ENCODE measurements around the gene UTS2R.
"Not testable (repeated sequence)": the region's sequence is repeated elsewhere in the genome, so short reads cannot be mapped to it uniquely, and the experiment has no call there.

The UTS2R gene

DNA sequence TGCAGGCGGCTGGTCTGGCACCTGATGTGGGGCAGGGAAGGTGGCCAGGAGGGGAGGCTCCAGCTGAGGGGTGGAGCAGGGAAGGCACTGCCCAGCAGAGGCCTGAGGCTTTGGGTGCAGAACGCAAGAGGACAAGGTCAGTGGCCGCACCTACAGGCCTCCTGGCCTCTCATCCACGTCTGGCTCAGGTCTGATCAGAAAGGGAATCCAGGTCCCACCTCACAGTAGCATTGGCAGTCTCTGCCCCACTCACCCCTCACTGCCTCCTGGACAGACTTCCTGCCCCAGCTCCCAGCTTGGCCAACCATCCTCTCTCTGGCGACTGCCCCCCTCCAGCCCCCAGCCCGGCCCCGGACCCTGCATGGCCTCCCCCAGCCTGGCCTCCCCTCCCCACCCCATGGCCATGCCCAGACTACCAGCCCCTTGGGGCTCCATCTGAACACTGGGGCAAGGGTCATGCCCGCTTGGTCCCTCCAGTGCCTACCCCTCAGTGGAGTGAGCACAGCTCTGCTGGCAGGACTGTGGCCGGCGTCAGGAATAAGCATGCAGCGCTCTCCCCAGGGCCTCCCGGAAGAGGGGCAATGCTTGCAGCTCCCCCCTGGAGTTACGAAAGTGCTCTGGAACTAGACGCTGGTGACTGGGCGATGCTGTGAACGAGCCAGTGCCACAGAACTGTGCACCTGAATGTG, 4.6 kb downstream of the UTS2R start:
- Histone ChIP-seq H3K4me1 (ENCODE audit: control insufficient read depth, insufficient read depth, low read length) (no peaks in the 10 kb centered on the region), H3K9me3 (ENCODE audit: control insufficient read depth, insufficient read depth, low read depth, low read length) (no peaks in the 10 kb centered on the region), H3K27ac (ENCODE audit: extremely low read depth, low read depth, low read length) (no peak overlapping the region), H3K4me3 (ENCODE audit: low read depth, low read length) (no peak overlapping the region), H3K36me3 (ENCODE audit: control insufficient read depth in 2 of 2, insufficient read depth in 1 of 2, low read length in 2 of 2) (no peaks in the 10 kb centered on the region)
- ChIA-PET CTCF (no interaction called here), POLR2A (no interaction called here)
- TF ChIP-seq ZNF600 (tag by site-specific recombination; IDR thresholded peaks at IDR 0.05) (peak; percentile 44; the same call in 1 of the 2 replicates), ZNF211 (tag by site-specific recombination; IDR thresholded peaks at IDR 0.05; ENCODE audit: low read depth) (no peak)

GRCh38 chr17:82377294-82377693, 5.7 kb downstream of the UTS2R start:
- H3K4me1 ChIP-seq (ENCODE audit: control insufficient read depth, insufficient read depth, low read length); POLR2A ChIA-PET; H3K4me3 ChIP-seq (ENCODE audit: low read depth, low read length); H3K27ac ChIP-seq (ENCODE audit: extremely low read depth, low read depth, low read length); CTCF ChIA-PET; H3K36me3 ChIP-seq (ENCODE audit: control insufficient read depth in 2 of 2, insufficient read depth in 1 of 2, low read length in 2 of 2); H3K9me3 ChIP-seq (ENCODE audit: control insufficient read depth, insufficient read depth, low read depth, low read length): not testable (repeated sequence)

DNA sequence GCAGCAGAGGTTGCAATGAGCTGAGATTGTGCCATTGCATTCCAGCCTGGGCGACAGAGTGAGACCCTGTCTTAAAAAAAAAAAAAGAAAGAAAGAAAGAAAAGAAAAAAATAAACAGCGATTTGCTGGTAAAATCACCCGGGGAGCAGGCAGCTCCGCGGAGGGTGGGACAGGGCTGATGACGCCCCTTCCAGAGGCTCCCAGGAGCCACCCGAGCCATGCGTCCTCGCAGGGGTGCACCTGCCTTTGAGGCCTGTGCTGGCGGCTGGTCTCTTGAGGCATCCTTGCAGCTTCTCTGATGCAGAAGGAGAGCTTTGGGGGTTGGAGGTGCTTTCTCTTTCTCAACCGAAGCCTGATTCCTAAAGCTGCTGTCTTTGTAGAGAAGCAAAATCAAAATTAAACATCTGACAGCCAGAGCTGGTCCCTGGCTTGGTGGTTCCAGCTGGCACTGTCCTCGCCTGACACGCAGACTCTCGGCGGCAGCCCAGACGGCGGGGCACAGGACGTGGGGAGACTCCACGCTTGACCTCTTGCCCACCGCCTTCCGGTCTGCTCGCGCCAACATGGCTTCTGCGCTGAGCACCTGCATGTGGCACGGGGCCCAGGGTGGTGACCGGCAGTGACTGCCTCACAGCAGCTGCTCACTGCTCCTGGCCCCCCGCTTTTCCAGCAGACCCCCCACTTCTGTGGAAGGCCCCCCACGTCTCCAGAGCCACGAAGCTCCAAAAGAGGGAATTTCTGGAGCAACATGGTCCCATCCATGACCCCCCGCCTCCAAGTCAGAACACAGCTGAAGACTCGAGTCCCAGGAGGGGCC, 6.6 kb downstream of the UTS2R start:
- no peaks in the 10 kb centered on the region for H3K4me1 ChIP-seq (ENCODE audit: control insufficient read depth, insufficient read depth, low read length)
- H3K9me3 ChIP-seq (ENCODE audit: control insufficient read depth, insufficient read depth, low read depth, low read length), result no peaks in the 10 kb centered on the region
- ChIA-PET POLR2A (interaction anchor here (0.9 kb wide), 1 partner anchor 34 kb away, joined by 3 read pairs; no protein-coding TSS in a partner anchor), CTCF (interaction anchor here (0.7 kb wide), 1 partner anchor 12 kb away, joined by 3 read pairs; no protein-coding TSS in a partner anchor)
- H3K27ac ChIP-seq (ENCODE audit: extremely low read depth, low read depth, low read length), result no peak overlapping the region
- H3K36me3 ChIP-seq (ENCODE audit: control insufficient read depth in 2 of 2, insufficient read depth in 1 of 2, low read length in 2 of 2), result no peaks in the 10 kb centered on the region
- no peak overlapping the region for H3K4me3 ChIP-seq (ENCODE audit: low read depth, low read length)
- no peak for TF ChIP-seq ZNF585B (tag by site-specific recombination; IDR thresholded peaks at IDR 0.05)
- no peak for TF ChIP-seq ZNF184 (tag by site-specific recombination; IDR thresholded peaks at IDR 0.05)
- no peak for TF ChIP-seq ZNF24 (tag by site-specific recombination; IDR thresholded peaks at IDR 0.05)
- no peak for TF ChIP-seq KLF10 (tag by site-specific recombination; IDR thresholded peaks at IDR 0.05)
- no peak for TF ChIP-seq ZNF266 (tag by site-specific recombination; IDR thresholded peaks at IDR 0.05; ENCODE audit: low read depth)
- no peak for TF ChIP-seq ZNF354C (tag by site-specific recombination; IDR thresholded peaks at IDR 0.05; ENCODE audit: borderline replicate concordance, low read depth)
- no peak for TF ChIP-seq ZNF223 (tag by site-specific recombination; IDR thresholded peaks at IDR 0.05)
- no peak for TF ChIP-seq ZNF221 (tag by site-specific recombination; IDR thresholded peaks at IDR 0.05; ENCODE audit: borderline replicate concordance)
- no peak for TF ChIP-seq ZNF488 (tag by site-specific recombination; IDR thresholded peaks at IDR 0.05)
- TF ChIP-seq, protein P1, sequence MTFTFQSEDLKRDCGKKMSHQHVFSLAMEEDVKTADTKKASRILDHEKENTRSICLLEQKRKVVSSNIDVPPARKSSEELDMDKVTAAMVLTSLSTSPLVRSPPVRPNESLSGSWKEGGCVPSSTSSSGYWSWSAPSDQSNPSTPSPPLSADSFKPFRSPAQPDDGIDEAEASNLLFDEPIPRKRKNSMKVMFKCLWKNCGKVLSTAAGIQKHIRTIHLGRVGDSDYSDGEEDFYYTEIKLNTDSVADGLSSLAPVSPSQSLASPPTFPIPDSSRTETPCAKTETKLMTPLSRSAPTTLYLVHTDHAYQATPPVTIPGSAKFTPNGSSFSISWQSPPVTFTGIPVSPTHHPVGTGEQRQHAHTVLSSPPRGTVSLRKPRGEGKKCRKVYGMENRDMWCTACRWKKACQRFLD (tag by site-specific recombination; IDR thresholded peaks at IDR 0.05), result no peak
- no peak for TF ChIP-seq ZNF19 (tag by site-specific recombination; IDR thresholded peaks at IDR 0.05; ENCODE audit: low read depth)
- no peak for TF ChIP-seq ZNF837 (tag by site-specific recombination; IDR thresholded peaks at IDR 0.05)
- TF ChIP-seq ZNF660 (tag by site-specific recombination; IDR thresholded peaks at IDR 0.05), result no peak
- TF ChIP-seq KLF16 (tag by site-specific recombination; IDR thresholded peaks at IDR 0.05), result no peak

DNA sequence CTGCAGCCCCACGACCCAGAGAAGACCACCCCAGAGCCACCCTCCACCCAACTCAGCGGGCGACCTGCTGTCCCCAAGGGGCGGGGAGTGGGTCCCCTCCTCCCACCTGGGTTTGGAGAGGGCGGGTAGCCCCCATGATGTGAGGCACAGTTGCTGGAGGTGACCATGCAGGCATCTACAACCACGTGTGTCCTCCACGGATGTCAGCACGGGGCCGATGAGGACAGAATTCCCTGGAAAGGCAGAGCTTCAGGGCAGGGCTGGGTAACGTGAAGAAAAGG, 7.1 kb downstream of the UTS2R start:
- Histone ChIP-seq H3K27ac (ENCODE audit: extremely low read depth, low read depth, low read length) (no peak overlapping the region), H3K4me3 (ENCODE audit: low read depth, low read length) (no peak overlapping the region), H3K4me1 (ENCODE audit: control insufficient read depth, insufficient read depth, low read length) (no peaks in the 10 kb centered on the region), H3K9me3 (ENCODE audit: control insufficient read depth, insufficient read depth, low read depth, low read length) (no peaks in the 10 kb centered on the region), H3K36me3 (ENCODE audit: control insufficient read depth in 2 of 2, insufficient read depth in 1 of 2, low read length in 2 of 2) (no peaks in the 10 kb centered on the region)
- ChIA-PET CTCF (no interaction called here), POLR2A (interaction anchor here (0.9 kb wide), 1 partner anchor 34 kb away, joined by 3 read pairs; no protein-coding TSS in a partner anchor)
- TF ChIP-seq ZNF623 (tag by site-specific recombination; IDR thresholded peaks at IDR 0.05), result no peak
- no peak for TF ChIP-seq ZNF521 (tag by site-specific recombination; IDR thresholded peaks at IDR 0.05)
- no peak for TF ChIP-seq ZBTB17 (tag by site-specific recombination; IDR thresholded peaks at IDR 0.05)
- no peak for TF ChIP-seq SCRT2 (tag by site-specific recombination; IDR thresholded peaks at IDR 0.05)
- TF ChIP-seq AEBP2 (tag by site-specific recombination; IDR thresholded peaks at IDR 0.05; ENCODE audit: borderline replicate concordance), result no peak
- TF ChIP-seq ZNF366 (tag by site-specific recombination; conservative IDR thresholded peaks at IDR 0.05), result no peak
